Stimulated activated CD4-positive, alpha-beta T cell treated with anti-CD3 and anti-CD28 coated beads, Interleukin-15, amount 100 ng/mL, for 24 hours (primary cell): Measurements from ENCODE around the gene KRT75.

Source experiments
- DNase-seq: peaks from one replicate; pipeline ENCODE4 v3.0.0-alpha.2; 2020

The KRT75 gene

GRCh38 chr12:52390739-52391617 is 43.2 kb downstream of the KRT75 start:
- DNase-seq: peak; percentile 15

GRCh38 chr12:52389313-52390207 is 44.6 kb downstream of the KRT75 start:
- no peak for DNase-seq

GRCh38 chr12:52387859-52388258 is 46.3 kb downstream of the KRT75 start:
- DNase-seq: no peak

GRCh38 chr12:52385226-52385702 is 48.9 kb downstream of the KRT75 start, which contains the start of gene KRT84:
Gene KRT84, minus strand, starts transcription at chr12:52385652. Its CDS starts 67 bp downstream, at chr12:52385585.
- DNase-seq: no peak

- no peak for DNase-seq
Measured at GRCh38 chr12:52383331-52383730, 50.8 kb downstream of the KRT75 start.

GRCh38 chr12:52382854-52383253 is 51.3 kb downstream of the KRT75 start:
- DNase-seq: no peak

- no peak for DNase-seq
Measured at GRCh38 chr12:52381206-52381605, 53.0 kb downstream of the KRT75 start.

- DNase-seq: peak; percentile 27
Measured at GRCh38 chr12:52380271-52380694, 53.9 kb downstream of the KRT75 start.

GRCh38 chr12:52379536-52379935 is 54.6 kb downstream of the KRT75 start:
- DNase-seq: no peak

- no peak for DNase-seq
Measured at GRCh38 chr12:52378091-52378490, 56.1 kb downstream of the KRT75 start.

- no peak for DNase-seq
Measured at GRCh38 chr12:52377266-52377665, 56.9 kb downstream of the KRT75 start.
